Testis (tissue), 3 donors: ENCODE results near the gene VPS33A. TPM values are rescaled to one million over a fixed set of nuclear protein-coding genes. Genes with fewer than 3 reads are reported as not detected.
"Not testable (repeated sequence)": the region's sequence is repeated elsewhere in the genome, so short reads cannot be mapped to it uniquely, and the experiment has no call there.

ENCODE experiments used
- DNase-seq: peaks from one replicate; pipeline ENCODE4 v3.0.0-alpha.2; 2019
- H3K27ac ChIP-seq, 2 donors: fragments of 200-600 bp; sonication (generic); one replicate each; pipeline ENCODE4 v1.5.1; 2019
- H3K27me3 ChIP-seq: fragments of 200-600 bp; sonication (generic); one replicate; pipeline ENCODE4 v1.5.1; 2019
- H3K36me3 ChIP-seq: fragments of 200-600 bp; sonication (generic); one replicate; pipeline ENCODE4 v1.5.1; 2017; ENCODE audit warnings: low read depth; ENCODE audit errors: missing control alignments
- H3K4me1 ChIP-seq: fragments of 200-600 bp; sonication (generic); one replicate; pipeline ENCODE4 v1.5.1; 2019
- H3K4me3 ChIP-seq, 2 donors: fragments of 200-600 bp; sonication (generic); one replicate each; pipeline ENCODE4 v1.5.1; 2017 to 2019
- H3K9me3 ChIP-seq: fragments of 200-600 bp; sonication (generic); one replicate; pipeline ENCODE4 v1.5.1; 2017
- POLR2A ChIP-seq: fragments of 450-650 bp; IDR thresholded peaks from one replicate; pipeline ENCODE4 v1.6.1; 2017; ENCODE audit warnings: antibody characterized with exemption, mild to moderate bottlenecking, moderate library complexity
- WGBS, 2 donors: methylation state at CpG; one replicate each; pipeline ENCODE4 v1.1.5; 2018; 5-methylcytosine and 5-hydroxymethylcytosine counted together
- intact Hi-C: fragments of 100-400 bp; cut with DNase I; formaldehyde crosslinking; loops from one replicate; pipeline ENCODE4 v1.15.1; 2023; ENCODE audit warnings: low total_unique reads
- polyA plus RNA-seq: library from polyadenylated mRNA; stranded (reverse); fragments of 350-450 nt; fragmentation: Illumina TruSeq; extraction: RNeasy Lipid Tissue Mini Kit (QIAGEN cat#74804); gene quantifications from one replicate; pipeline ENCODE4 v1.2.3, GENCODE V29; 2014; ENCODE audit warnings: low read depth, low replicate concordance; ENCODE audit not compliant: insufficient read depth
- total RNA-seq, 2 donors: library from RNA; depleted of rRNA; stranded (reverse); fragments of >200 nt; gene quantifications; one replicate each; pipeline ENCODE4 v1.2.3, GENCODE V29; 2016
- TF ChIP-seq, protein P1 (sequence below), 3 experiments: fragments of 450-650 bp in 2 of 3; fragments of 200-600 bp in 1 of 3; sonication (generic) in 1 of 3; IDR thresholded peaks; one replicate each; pipeline ENCODE4 v1.5.1; 2016 to 2019; ENCODE audit warnings: antibody characterized with exemption in 3 of 3, mild to moderate bottlenecking in 2 of 3, moderate library complexity in 1 of 3

VPS33A gene
- total and polyA plus RNA-seq, 3 donors from 2014 or later = 36.1 to 50.1 (median 41.3) TPM

DNA sequence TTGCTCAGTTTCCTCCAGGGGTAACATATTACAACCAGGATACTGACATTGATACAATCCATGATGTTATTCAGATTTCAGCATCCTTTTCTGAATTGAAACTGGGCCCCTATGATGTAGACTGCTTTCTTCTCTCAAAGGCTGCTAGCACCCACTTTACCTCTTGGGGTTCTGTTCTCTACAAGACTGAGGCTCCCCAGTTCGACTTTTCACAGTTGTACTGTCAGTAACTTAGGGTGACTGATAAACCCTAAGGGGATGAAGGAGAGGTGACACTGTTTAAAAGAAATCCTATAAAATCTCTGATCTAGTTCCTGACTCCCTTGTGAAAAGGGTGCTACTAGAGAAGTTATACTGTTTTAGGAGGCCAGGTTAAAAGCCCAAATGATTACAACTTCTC is 818 bp downstream of the VPS33A start:
- Histone ChIP-seq H3K4me3 (peak overlapping the region; percentile 84 to 86), H3K9me3 (no peaks in the 10 kb centered on the region), H3K27ac (peak overlapping the region; percentile 81 to 84), H3K36me3 (no peaks in the 10 kb centered on the region), H3K27me3 (no peaks in the 10 kb centered on the region), H3K4me1 (peaks cover 4% of the 10 kb centered on the region)
- intact Hi-C loops = no loop called here
- WGBS, 2 donors = 7 to 13% methylated on average over 1 of the region's 1 CpG
- DNase-seq = no peak
- TF ChIP-seq, protein P1, sequence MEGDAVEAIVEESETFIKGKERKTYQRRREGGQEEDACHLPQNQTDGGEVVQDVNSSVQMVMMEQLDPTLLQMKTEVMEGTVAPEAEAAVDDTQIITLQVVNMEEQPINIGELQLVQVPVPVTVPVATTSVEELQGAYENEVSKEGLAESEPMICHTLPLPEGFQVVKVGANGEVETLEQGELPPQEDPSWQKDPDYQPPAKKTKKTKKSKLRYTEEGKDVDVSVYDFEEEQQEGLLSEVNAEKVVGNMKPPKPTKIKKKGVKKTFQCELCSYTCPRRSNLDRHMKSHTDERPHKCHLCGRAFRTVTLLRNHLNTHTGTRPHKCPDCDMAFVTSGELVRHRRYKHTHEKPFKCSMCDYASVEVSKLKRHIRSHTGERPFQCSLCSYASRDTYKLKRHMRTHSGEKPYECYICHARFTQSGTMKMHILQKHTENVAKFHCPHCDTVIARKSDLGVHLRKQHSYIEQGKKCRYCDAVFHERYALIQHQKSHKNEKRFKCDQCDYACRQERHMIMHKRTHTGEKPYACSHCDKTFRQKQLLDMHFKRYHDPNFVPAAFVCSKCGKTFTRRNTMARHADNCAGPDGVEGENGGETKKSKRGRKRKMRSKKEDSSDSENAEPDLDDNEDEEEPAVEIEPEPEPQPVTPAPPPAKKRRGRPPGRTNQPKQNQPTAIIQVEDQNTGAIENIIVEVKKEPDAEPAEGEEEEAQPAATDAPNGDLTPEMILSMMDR (IDR thresholded peaks at IDR 0.05) = no peak
- no peak for TF ChIP-seq POLR2A

DNA sequence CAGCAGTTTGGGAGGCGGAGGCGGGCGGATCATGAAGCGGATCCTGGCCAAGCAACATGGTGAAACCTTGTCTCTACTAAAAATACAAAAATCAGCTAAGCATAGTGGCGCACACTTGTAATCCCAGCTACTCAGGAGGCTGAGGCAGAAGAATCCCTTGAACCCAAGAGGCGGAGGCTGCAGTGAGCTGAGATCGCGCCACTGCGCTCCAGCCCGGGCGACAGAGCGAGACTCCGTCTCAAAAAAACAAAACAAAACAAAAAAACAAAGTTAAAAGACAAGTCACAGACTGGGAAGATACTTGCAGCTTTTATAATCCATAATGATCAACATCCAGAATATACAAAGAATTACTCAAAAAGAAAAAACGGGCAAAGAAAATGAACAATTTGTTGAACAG is 5.6 kb downstream of the VPS33A start:
- H3K4me3 ChIP-seq, H3K4me1 ChIP-seq, H3K9me3 ChIP-seq, intact Hi-C loops, DNase-seq, H3K36me3 ChIP-seq, H3K27ac ChIP-seq, H3K27me3 ChIP-seq: not testable (repeated sequence)
- 91% methylated on average over 14 of the region's 14 CpGs for WGBS, 2 donors

DNA sequence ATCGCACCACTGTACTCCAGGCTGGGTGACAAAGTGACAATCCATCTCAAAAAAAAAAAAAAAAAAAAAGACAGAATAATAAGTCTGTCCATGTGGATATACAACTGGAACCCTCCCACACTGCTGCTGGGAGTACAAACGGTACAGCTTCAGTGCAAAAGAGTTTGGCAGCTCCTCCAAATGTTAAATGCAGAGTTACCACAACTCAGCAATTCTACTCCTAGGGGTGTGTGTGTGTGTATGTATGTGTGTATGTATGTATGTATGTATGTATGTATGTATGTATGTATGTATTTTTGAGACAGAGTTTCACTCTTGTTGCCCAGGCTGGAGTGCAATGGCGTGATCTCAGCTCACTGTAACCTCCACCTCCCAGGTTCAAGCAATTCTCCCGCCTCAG is 7.4 kb downstream of the VPS33A start:
- WGBS, 2 donors = 84 to 86% methylated on average over 4 of the region's 4 CpGs
- H3K36me3 ChIP-seq, H3K4me1 ChIP-seq, intact Hi-C loops, H3K27me3 ChIP-seq, H3K4me3 ChIP-seq, DNase-seq, H3K27ac ChIP-seq, H3K9me3 ChIP-seq: not testable (repeated sequence)

DNA sequence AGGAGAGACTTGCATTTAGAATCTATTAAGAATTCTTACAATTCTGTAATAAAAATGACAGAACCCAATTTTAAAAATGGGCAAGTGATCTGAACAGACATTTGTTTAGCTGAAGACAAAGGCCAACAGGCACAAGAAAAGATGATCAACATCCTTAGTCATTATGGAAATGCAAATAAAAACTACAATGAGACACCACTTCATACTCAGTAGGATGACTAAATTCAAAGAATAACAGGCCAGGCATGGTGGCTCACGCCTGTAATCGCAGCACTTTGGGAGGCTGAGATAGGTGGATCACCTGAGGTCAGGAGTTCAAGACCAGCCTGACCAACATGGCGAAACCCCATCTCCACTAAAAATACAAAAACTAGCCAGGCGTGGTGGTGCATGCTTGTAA is 7.8 kb downstream of the VPS33A start:
- H3K27me3 ChIP-seq, intact Hi-C loops, H3K9me3 ChIP-seq, H3K36me3 ChIP-seq, H3K27ac ChIP-seq, H3K4me1 ChIP-seq, DNase-seq, H3K4me3 ChIP-seq: not testable (repeated sequence)
- WGBS, 2 donors = 92 to 99% methylated on average over 4 of the region's 4 CpGs

DNA sequence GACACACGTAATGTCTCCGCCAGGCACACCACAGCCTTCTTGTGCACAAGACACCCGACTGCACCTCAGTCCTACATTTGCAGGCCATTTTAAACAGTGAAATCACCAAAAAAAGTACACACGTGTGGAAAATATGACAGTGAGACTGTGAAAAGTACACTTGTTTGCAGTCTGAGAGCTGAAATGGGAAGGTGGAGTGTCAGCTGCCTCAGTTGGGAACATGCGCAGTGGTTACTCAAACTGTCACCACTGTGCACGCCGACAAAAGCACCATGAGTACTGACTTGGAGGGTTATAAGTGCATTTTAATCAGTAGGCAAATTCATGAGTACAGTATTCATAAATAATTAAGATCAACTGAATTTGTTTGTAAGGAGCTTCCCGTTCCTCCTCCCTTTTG is 15.8 kb downstream of the VPS33A start:
- Histone ChIP-seq H3K27me3 (no peaks in the 10 kb centered on the region), H3K27ac (no peak overlapping the region), H3K4me1 (no peaks in the 10 kb centered on the region), H3K9me3 (no peaks in the 10 kb centered on the region), H3K4me3 (no peak overlapping the region), H3K36me3 (no peaks in the 10 kb centered on the region)
- intact Hi-C loops = no loop called here
- no peak for TF ChIP-seq POLR2A
- TF ChIP-seq, protein P1 (IDR thresholded peaks at IDR 0.05) = no peak
- WGBS, 2 donors = 92 to 94% methylated on average over 8 of the region's 8 CpGs
- no peak for DNase-seq

DNA sequence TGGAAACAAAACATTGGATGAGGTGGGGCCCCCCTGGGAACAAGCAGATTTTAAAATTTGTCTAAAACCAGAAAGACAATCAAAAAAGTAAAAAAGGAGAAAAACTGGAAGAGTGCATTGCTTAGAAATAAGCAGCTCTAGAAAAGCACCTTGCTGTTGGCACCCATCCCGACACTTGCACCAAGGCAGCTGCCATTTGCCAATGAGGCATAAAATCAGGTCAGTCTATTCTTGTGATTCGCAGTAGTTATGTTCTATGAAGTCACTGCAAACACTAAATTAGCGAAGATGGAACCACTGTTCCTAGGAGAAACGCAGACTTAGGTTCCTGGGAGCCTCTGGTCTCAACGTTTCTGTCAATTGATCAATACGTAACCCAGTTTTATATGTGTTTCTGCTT is 16.2 kb downstream of the VPS33A start:
- Histone ChIP-seq H3K4me3 (no peak overlapping the region), H3K4me1 (no peaks in the 10 kb centered on the region), H3K36me3 (no peaks in the 10 kb centered on the region), H3K27me3 (no peaks in the 10 kb centered on the region), H3K27ac (no peak overlapping the region), H3K9me3 (no peaks in the 10 kb centered on the region)
- WGBS, 2 donors = 91 to 96% methylated on average over 6 of the region's 6 CpGs
- DNase-seq = no peak
- intact Hi-C loops = no loop called here
- TF ChIP-seq, protein P1 (IDR thresholded peaks at IDR 0.05) = no peak
- TF ChIP-seq POLR2A = no peak
